Activated gamma-delta T cell treated with anti-CD3 and anti-CD28 coated beads, Interleukin-2, amount 50 U/mL, for 16 hours (primary cell): ENCODE results near the gene RTF2.
A peak's percentile ranks its signal among the peaks of the same experiment; 100 is the strongest.

Source experiments
- DNase-seq: peaks from one replicate; pipeline ENCODE4 v3.0.0-alpha.2; 2020; ENCODE audit warnings: low read depth

The RTF2 gene

GRCh38 chr20:56439771-56440291, 28.6 kb upstream of the RTF2 start:
- no peak for DNase-seq

DNA sequence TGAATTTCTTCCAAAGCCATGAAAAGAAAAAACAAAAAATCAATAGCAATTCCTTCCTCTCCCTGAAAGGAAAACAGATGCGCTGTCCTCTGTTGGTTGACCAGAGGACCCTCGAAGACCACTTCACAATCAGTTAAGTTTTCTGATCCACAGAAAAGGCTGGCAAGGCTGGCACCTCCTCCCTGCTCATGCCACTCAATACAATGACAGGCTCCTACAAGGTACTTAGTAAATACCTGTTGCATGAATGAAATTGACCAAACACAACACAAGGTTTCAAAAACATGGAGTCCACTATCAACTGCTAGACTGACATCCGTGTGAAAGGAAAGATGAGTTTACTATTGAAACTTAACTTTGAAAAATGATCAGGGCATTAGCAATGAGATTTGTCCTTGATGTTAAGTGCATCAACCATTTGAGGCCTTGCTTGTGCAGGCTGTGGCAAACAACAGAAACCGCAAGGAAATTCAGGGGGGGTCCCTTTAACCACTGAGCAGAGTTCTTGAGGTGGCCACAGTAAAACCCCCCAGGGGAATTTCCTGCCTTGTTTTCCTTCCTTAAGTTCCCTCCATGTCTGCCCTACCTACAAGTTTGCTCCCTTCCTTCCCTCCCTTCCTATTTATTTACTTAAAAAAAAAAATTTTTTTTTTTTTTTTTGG, 27.9 kb upstream of the RTF2 start:
- DNase-seq, result peak; percentile 59

DNA sequence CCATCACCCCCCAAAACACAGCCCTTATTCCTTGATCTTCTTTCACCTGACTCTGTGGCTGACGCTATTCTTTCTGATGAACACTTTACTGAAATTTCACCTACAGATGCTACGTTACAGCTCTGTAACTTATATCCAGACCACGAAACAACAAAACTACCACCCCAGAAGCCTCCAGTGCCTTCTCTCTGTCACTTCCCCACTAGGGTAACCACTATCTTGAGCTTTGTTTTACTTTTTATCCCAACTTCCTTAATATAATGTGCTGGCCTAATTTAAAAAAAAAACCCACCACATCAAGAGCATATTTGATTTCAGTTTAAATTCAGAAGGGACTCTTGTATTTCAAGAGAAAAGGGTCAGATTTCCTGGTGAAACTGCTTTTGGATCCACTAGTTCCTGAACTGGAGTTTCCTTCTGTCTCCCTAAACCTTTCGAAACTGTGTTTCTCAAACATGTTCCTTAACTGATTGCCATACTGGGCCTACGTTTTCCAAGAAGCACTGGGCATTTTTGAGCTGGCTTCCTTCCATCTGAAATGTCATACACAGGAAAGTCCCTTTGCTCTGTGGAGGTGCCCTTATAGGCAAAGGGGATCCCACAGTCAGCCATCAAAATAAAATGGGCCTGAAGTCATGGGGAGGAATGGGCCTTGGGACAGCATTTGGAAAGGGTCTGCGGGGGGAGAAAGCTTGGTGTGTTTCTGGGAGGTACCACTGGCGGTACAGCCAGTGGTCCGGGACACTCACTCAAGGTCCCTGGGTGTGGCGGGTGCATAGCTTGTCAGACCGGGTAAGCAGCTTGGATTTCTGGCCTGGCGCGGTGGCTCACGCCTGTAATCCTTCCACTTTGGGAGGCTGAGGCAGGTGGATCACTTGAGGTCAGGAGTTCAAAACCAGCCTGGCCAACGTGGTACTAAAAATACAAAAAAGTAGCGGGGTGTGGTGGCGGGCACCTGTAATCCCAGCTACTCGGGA, 25.8 kb upstream of the RTF2 start:
- DNase-seq, result no peak

DNA sequence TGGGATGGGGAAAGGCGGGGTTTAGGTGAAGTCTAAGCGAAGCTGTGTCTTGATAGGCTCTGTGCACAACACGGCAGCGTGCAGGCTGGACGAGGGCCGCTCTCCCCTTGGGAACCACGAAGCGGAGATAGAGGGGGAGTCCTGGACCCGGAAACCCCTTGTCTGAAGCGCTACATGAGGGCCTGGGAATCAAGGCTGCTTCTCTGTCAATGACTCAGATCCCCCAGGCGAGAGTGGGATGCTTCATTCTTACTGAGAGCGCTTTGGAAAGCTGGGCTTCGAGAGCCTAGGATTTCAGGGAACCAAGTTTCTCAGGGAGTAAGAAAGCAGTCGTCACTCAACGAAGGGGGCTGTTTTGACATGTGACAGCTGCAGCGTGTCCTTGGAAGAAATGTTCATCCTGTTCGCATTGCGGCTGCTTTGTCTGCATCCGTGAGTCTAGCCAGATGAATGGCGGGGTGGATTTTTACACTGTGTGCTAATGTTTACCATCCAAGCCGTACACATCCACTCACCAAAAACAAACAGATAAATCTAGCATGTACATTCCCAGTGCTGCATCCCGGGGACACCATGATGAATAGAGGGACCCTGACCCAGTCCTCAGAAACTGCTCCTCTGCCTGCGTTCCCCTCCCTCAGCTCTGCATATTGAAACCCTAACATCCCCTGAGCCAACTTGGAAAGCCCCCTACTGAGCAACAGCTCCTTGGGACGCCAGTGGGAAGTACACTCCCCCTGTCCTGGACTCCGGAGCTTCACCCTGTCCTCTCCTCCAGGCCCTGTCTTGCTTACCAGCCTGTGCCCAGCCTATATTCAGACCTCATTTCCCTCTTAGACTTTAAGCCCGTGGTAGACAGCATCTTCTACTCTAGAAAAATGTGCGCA, 24.5 kb upstream of the RTF2 start:
- DNase-seq, result no peak

- DNase-seq, result no peak
Measured at GRCh38 chr20:56445130-56445529, 23.3 kb upstream of the RTF2 start.

DNA sequence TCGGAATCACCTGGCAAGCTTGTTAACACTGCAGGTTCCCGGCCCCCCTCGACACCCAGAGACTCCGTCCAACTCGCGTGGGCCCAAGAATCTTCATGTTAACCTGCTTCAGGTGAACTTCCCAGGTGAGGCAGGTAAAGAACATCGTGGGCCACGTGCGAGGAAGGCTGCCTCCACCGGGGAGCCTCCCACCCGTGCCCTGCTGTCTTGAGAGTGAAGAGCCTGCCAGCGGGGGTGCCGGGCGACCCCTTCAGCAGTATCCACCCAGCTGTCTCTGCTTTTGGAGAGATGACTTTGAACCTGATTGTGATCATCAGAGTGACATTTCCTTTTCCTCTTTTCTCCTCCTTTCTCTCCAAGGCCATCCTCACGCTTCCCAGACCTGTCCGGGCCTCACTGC, 22.9 kb upstream of the RTF2 start:
- no peak for DNase-seq

DNA sequence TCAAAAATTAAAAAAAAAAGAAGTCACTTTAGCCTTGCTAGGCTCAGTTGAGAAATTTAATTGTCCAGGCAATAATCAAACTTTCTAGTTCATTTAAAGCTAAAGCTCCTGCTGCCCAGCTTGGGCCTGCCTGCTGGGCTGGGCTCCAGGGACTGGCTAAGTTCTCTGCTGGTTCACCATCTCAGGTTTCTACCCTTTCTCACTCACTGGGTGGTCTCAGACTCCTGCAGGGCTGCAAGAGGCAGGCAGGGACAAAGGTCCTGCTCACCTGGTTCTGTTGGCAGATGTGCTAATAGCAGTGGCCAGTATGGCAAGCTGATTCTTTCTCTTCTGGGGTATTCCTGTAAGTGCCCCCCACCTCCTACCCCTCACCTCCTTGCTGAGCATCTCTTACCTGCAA, 21.2 kb upstream of the RTF2 start:
- DNase-seq, result no peak

DNA sequence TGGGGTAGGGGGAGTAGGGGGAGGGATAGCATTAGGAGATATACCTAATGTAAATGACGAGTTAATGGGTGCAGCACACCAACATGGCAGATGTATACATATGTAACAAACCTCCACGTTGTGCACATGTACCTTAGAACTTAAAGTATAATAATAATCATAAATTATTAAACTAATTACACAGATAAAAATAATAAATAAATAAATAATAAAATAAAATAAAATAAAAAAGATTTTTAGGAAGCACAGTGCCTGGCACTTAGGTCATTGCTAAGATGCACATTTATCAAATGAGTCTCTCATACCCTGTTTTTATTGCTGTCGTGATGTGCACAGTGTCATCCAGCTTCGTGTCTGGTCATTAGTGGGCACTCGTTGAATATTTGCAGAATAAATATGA, 19.0 kb upstream of the RTF2 start:
- DNase-seq, result no peak

- DNase-seq, result no peak
Measured at GRCh38 chr20:56451056-56451765, 17.2 kb upstream of the RTF2 start.

GRCh38 chr20:56453352-56453751, 15.1 kb upstream of the RTF2 start:
- no peak for DNase-seq

DNA sequence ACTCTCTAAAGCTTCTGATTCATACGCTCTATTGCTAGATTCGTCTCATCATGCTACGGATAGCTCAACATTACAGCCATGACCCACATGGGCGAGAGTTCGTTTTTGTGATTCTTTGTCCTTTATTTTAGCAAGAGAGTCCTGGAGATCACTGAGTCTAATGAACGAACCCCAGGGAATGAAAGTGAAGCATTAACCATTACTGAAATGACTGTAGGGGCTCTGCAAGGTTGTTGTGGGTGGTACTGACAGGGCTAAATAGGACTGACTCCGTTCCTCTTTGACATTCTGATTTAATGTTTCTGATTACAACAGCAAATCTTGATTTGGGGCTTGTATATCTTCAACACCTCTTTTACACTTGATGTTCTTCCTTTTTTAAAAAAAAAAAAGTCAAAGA, 13.7 kb upstream of the RTF2 start:
- DNase-seq, result no peak

- no peak for DNase-seq
Measured at GRCh38 chr20:56458206-56458821, 10.1 kb upstream of the RTF2 start.

DNA sequence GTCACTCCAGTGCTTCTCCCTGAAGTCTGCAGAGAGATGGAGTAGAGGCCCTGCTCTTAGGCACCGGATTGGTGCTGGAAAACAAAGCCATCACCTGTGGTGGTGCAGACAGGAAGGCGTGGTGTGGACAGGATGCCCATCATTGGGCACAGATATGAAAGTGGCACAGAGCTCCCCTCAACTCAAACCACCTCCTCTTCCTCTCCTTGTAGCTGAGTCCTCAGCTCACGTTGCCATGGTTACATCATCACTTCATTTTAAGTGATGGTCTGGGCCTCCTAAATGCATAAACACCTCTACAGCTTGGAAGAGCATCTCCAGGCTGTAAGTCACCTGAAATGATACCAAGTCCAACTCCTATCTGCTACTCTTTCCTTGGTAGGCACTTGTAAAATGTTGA, 8.0 kb upstream of the RTF2 start:
- DNase-seq, result peak; percentile 31

DNA sequence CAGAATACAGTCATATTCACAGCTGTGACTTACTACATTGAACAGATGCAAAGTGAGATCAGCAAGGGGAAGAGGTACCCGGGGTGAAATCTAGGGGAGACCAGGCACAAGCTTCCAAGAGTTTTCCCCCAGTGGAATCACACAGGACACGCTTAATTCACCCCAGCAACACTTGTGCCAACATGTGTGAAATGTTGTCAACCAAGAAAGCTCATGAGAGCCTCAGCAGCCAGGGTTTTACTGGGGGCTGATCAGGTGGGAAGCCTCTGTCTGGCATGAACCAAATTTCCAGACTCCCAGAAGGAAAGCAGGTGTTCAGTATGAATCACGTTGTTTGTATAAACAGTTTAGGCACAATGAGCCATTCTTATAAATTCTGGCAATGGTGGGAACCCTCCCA, 6.9 kb upstream of the RTF2 start:
- DNase-seq, result no peak

DNA sequence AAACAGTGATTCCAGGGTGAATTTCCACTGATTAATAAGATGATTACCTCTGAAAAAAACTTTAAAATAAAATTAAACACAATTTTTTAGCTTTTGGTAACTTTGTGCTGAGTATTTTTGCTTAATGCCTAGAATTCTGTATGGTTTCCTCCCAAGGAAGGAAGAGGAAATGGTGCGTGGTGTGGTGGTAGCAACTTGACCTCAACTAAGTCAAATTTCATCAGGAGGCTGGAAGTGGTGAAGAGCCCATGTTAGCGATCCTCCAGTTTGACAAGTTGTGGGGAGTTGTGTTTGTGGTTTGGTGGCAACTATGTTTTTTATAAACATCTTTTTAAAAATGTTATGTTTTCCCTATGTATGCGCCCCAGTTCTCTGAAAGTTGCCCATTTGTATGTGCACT, 5.0 kb upstream of the RTF2 start:
- DNase-seq, result no peak

GRCh38 chr20:56465997-56466396, 2.4 kb upstream of the RTF2 start:
- DNase-seq, result no peak

- DNase-seq, result no peak
Measured at GRCh38 chr20:56467968-56468315, 485 bp upstream of the RTF2 start.

- DNase-seq, result no peak
Measured at GRCh38 chr20:56469077-56469449, 636 bp downstream of the RTF2 start.

GRCh38 chr20:56483970-56484369, 15.5 kb downstream of the RTF2 start:
- DNase-seq, result no peak

- no peak for DNase-seq
Measured at GRCh38 chr20:56487216-56487615, 18.8 kb downstream of the RTF2 start.

DNA sequence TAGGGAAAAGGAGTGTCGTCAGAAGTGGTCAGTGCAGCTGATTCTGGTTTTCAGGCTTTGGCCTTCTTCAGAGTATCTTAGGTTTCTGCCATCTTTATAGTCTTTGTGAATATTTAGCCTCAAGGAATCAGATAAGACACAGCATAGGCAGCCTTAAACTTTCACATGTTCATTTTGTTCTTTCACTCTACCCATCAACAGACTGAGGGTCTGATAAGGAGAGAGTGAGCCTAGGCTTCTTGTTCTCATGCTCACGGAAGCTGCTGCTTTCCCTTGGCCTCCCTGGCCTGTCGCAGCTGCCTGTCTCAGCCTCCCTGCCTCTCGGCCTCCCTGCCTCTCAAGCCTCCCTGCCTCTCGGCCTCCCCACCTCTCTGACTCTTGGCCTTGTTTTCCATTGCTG, 20.1 kb downstream of the RTF2 start:
- no peak for DNase-seq
